ENCODE measurements around the gene ABCB8. TPM values are rescaled to one million over a fixed set of nuclear protein-coding genes. Genes with fewer than 3 reads are reported as not detected.
A peak's percentile ranks its signal among the peaks of the same experiment; 100 is the strongest.

Gene ABCB8
- total RNA-seq, 2 donors from 2014 or later, result 42.6 to 78.3 TPM

GRCh38 chr7:151053751-151054150, 25.5 kb downstream of the ABCB8 start:
- H3K27ac Mint-ChIP-seq, result no peak overlapping the region
- DNase-seq (ENCODE audit: low spot score in 2 of 2) (no peak), ATAC-seq (no peak)
- H3K36me3 Mint-ChIP-seq, result no peaks in the 10 kb centered on the region
- H3K9me3 Mint-ChIP-seq, result no peaks in the 10 kb centered on the region

- ATAC-seq (no peak), DNase-seq (ENCODE audit: low spot score in 2 of 2) (no peak)
- Mint-ChIP-seq H3K9me3 (no peaks in the 10 kb centered on the region), H3K36me3 (no peaks in the 10 kb centered on the region), H3K27ac (no peak overlapping the region)
Observed at GRCh38 chr7:151056283-151056665, 28.0 kb downstream of the ABCB8 start.

- ATAC-seq, result no peak
- no peaks in the 10 kb centered on the region for H3K9me3 Mint-ChIP-seq
- peak overlapping the region; percentile 33 to 86 for H3K27ac Mint-ChIP-seq
Observed at GRCh38 chr7:151056666-151057505, 28.6 kb downstream of the ABCB8 start.

GRCh38 chr7:151057506-151057988, 29.3 kb downstream of the ABCB8 start, which contains the start of gene CDK5:
Gene CDK5, minus strand, starts transcription at chr7:151057897. Its CDS starts 49 bp downstream, at chr7:151057848.
- peak within 1 kb of the TSS; percentile 86 to 90 for H3K27ac Mint-ChIP-seq
- DNase-seq (ENCODE audit: low spot score in 2 of 2), result no peak
- peak; percentile 0 to 1 for ATAC-seq
- H3K9me3 Mint-ChIP-seq, result no peaks in the 10 kb centered on the region
- no peaks in the 10 kb centered on the region for H3K36me3 Mint-ChIP-seq

More at GRCh38 chr7:151056666-151057505, 28.6 kb downstream of the ABCB8 start:
- DNase-seq (ENCODE audit: low spot score in 2 of 2), result no peak
- no peaks in the 10 kb centered on the region for H3K36me3 Mint-ChIP-seq

- DNase-seq (ENCODE audit: low spot score in 2 of 2) (peak; percentile 93), ATAC-seq (peak; percentile 92 to 95)
- Mint-ChIP-seq H3K27ac (peak overlapping the region; percentile 86 to 90), H3K9me3 (no peaks in the 10 kb centered on the region), H3K36me3 (no peaks in the 10 kb centered on the region)
Observed at GRCh38 chr7:151057989-151058780, 29.9 kb downstream of the ABCB8 start.

- H3K36me3 Mint-ChIP-seq, result no peaks in the 10 kb centered on the region
- H3K9me3 Mint-ChIP-seq, result no peaks in the 10 kb centered on the region
- ATAC-seq, result no peak
- H3K27ac Mint-ChIP-seq, result peak overlapping the region; percentile 86 to 90
- DNase-seq (ENCODE audit: low spot score in 2 of 2), result peak in 1 of 2 donors; percentile 33
Observed at GRCh38 chr7:151058781-151059366, 30.6 kb downstream of the ABCB8 start.

- DNase-seq (ENCODE audit: low spot score in 2 of 2) (peak; percentile 73 to 75), ATAC-seq (peak; percentile 13 to 25)
- Mint-ChIP-seq H3K36me3 (no peaks in the 10 kb centered on the region), H3K27ac (peak within 1 kb of the TSS; percentile 86 to 92), H3K9me3 (no peaks in the 10 kb centered on the region)
Observed at GRCh38 chr7:151059367-151060112, 31.3 kb downstream of the ABCB8 start, which contains the start of gene SLC4A2. Gene SLC4A2, plus strand, starts transcription at chr7:151059589. Its CDS starts 2,399 bp downstream, at chr7:151061988.

- peak overlapping the region; percentile 79 to 86 for H3K27ac Mint-ChIP-seq
- ATAC-seq, result no peak
- H3K36me3 Mint-ChIP-seq, result no peaks in the 10 kb centered on the region
Observed at GRCh38 chr7:151060113-151060415, 31.8 kb downstream of the ABCB8 start.

GRCh38 chr7:151060416-151061212, 32.4 kb downstream of the ABCB8 start:
- H3K36me3 Mint-ChIP-seq, result no peaks in the 10 kb centered on the region
- no peaks in the 10 kb centered on the region for H3K9me3 Mint-ChIP-seq
- DNase-seq (ENCODE audit: low spot score in 2 of 2) (no peak), ATAC-seq (no peak)
- peak overlapping the region; percentile 86 to 90 for H3K27ac Mint-ChIP-seq

More at GRCh38 chr7:151060113-151060415, 31.8 kb downstream of the ABCB8 start:
- no peaks in the 10 kb centered on the region for H3K9me3 Mint-ChIP-seq
- no peak for DNase-seq (ENCODE audit: low spot score in 2 of 2)

- DNase-seq (ENCODE audit: low spot score in 2 of 2) (no peak), ATAC-seq (no peak)
- Mint-ChIP-seq H3K9me3 (no peaks in the 10 kb centered on the region), H3K36me3 (no peaks in the 10 kb centered on the region), H3K27ac (peak overlapping the region; percentile 5 to 67)
Observed at GRCh38 chr7:151061213-151062110, 33.2 kb downstream of the ABCB8 start.

GRCh38 chr7:151062111-151062398, 33.8 kb downstream of the ABCB8 start:
- Mint-ChIP-seq H3K9me3 (no peaks in the 10 kb centered on the region), H3K36me3 (no peaks in the 10 kb centered on the region), H3K27ac (peak overlapping the region in 1 of 2 donors; percentile 67)
- ATAC-seq (no peak), DNase-seq (ENCODE audit: low spot score in 2 of 2) (no peak)

GRCh38 chr7:151062399-151063211, 34.4 kb downstream of the ABCB8 start:
- ATAC-seq, result no peak
- Mint-ChIP-seq H3K27ac (no peak overlapping the region), H3K9me3 (no peaks in the 10 kb centered on the region), H3K36me3 (no peaks in the 10 kb centered on the region)
- no peak for DNase-seq (ENCODE audit: low spot score in 2 of 2)

- H3K36me3 Mint-ChIP-seq, result no peaks in the 10 kb centered on the region
Observed at GRCh38 chr7:151063212-151063561, 34.9 kb downstream of the ABCB8 start.

GRCh38 chr7:151064454-151064853, 36.2 kb downstream of the ABCB8 start:
- Mint-ChIP-seq H3K36me3 (no peaks in the 10 kb centered on the region), H3K9me3 (no peaks in the 10 kb centered on the region), H3K27ac (no peak overlapping the region)
- ATAC-seq (no peak), DNase-seq (ENCODE audit: low spot score in 2 of 2) (no peak)

More at GRCh38 chr7:151063212-151063561, 34.9 kb downstream of the ABCB8 start:
- H3K27ac Mint-ChIP-seq, result peak overlapping the region in 1 of 2 donors; percentile 36
- no peaks in the 10 kb centered on the region for H3K9me3 Mint-ChIP-seq
- no peak for ATAC-seq
- no peak for DNase-seq (ENCODE audit: low spot score in 2 of 2)
